Keratinocyte (primary cell): ENCODE measurements around the gene EEF1A2.

Source experiments
- EZH2 ChIP-seq: IDR thresholded peaks from one replicate; pipeline ENCODE4 v1.6.1; 2012; ENCODE audit warnings: inconsistent platforms, mild to moderate bottlenecking, low read length, moderate library complexity
- TF ChIP-seq, protein P1 (sequence below), 3 experiments: IDR thresholded peaks in 1 of 3; conservative IDR thresholded peaks in 1 of 3; optimal IDR thresholded peaks in 1 of 3; 2 replicates in 2 of 3; 3 replicates in 1 of 3; pipeline versions ENCODE3 to v1.5.1; 2011; ENCODE audit warnings: low read length in 3 of 3, mild to moderate bottlenecking in 3 of 3, moderate library complexity in 2 of 3, control low read depth in 1 of 3, inconsistent platforms in 1 of 3; ENCODE audit not compliant: insufficient read depth in 2 of 3; ENCODE audit errors: extremely low read depth in 1 of 3

DNA sequence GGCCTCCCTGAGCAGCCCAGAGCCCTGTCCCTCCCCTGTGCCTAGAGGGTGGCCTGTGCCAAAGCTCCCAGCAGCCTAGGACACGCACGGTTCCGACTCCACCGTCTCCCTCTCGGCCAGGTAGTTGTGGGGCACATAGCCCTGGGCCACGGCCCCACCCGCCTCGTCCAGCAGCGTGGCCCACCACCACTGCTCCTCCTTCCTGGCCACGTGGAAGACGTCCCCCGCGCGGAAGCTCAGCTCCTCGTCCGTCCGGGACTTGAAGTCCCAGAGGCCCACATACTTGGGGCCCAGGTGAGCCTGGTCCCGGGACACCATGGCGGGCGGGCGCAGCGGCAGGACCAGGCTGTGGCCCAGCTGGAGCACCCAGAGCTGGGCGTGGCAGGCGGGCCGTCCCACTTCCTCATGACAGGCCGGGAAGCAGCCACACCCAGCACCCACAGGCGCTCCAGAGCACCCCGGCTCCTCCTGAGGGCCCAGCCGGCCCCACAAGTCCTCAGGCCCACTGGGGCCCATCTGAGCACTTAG is 38.2 kb upstream of the EEF1A2 start, which contains the start of gene PTK6:
- TF ChIP-seq, protein P1, sequence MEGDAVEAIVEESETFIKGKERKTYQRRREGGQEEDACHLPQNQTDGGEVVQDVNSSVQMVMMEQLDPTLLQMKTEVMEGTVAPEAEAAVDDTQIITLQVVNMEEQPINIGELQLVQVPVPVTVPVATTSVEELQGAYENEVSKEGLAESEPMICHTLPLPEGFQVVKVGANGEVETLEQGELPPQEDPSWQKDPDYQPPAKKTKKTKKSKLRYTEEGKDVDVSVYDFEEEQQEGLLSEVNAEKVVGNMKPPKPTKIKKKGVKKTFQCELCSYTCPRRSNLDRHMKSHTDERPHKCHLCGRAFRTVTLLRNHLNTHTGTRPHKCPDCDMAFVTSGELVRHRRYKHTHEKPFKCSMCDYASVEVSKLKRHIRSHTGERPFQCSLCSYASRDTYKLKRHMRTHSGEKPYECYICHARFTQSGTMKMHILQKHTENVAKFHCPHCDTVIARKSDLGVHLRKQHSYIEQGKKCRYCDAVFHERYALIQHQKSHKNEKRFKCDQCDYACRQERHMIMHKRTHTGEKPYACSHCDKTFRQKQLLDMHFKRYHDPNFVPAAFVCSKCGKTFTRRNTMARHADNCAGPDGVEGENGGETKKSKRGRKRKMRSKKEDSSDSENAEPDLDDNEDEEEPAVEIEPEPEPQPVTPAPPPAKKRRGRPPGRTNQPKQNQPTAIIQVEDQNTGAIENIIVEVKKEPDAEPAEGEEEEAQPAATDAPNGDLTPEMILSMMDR (optimal IDR thresholded peaks at IDR 0.05 in 1 of 3, IDR thresholded peaks at IDR 0.05 in 1 of 3, conservative IDR thresholded peaks at IDR 0.05 in 1 of 3; ENCODE audit: extremely low read depth in 1 of 3, insufficient read depth in 2 of 3, low read length in 3 of 3), result no peak
- TF ChIP-seq EZH2, result no peak
